ENCODE data around the gene TMEM163. TPM values are rescaled to one million over a fixed set of nuclear protein-coding genes. Genes with fewer than 3 reads are reported as not detected.

Gene TMEM163
- total RNA-seq, 2 donors from 2014 or later: 0.24 TPM; not detected in 1

- no peak for TF ChIP-seq CTCF (conservative IDR thresholded peaks at IDR 0.05)
- Histone ChIP-seq H3K27me3 (ENCODE audit: control insufficient read depth, insufficient read depth, low read length, poor library complexity, severe bottlenecking) (no peaks in the 10 kb centered on the region), H3K9me3 (ENCODE audit: control insufficient read depth, low read length) (no peaks in the 10 kb centered on the region), H3K4me3 (ENCODE audit: low read length) (no peak overlapping the region), H3K36me3 (ENCODE audit: control insufficient read depth, insufficient read depth, low read length) (no peaks in the 10 kb centered on the region), H3K9ac (ENCODE audit: extremely low read depth, low read length, poor library complexity, severe bottlenecking) (no peak overlapping the region), H3K27ac (ENCODE audit: low read depth, low read length) (no peak overlapping the region), H3K4me1 (ENCODE audit: control insufficient read depth, insufficient read depth, low read length) (no peaks in the 10 kb centered on the region)
- Mint-ChIP-seq H3K27ac (no peak overlapping the region), H3K4me1 (no peaks in the 10 kb centered on the region), H3K4me3 (no peak overlapping the region), H3K27me3 (ENCODE audit: insufficient read depth) (no peaks in the 10 kb centered on the region), H3K36me3 (ENCODE audit: low read depth) (no peaks in the 10 kb centered on the region), H3K9me3 (no peaks in the 10 kb centered on the region)
- 75 to 78% methylated on average over 4 to 5 of the region's 5 CpGs for WGBS, 2 experiments (ENCODE audit: insufficient coverage in 1 of 2, insufficient read length in 1 of 2)
- no peak for DNase-seq
These were observed 203.7 kb downstream of the TMEM163 start for GRCh38 chr2:134515137-134515536.

- Mint-ChIP-seq H3K36me3 (ENCODE audit: low read depth) (no peaks in the 10 kb centered on the region), H3K4me3 (no peak overlapping the region), H3K27ac (no peak overlapping the region), H3K9me3 (no peaks in the 10 kb centered on the region), H3K4me1 (no peaks in the 10 kb centered on the region), H3K27me3 (ENCODE audit: insufficient read depth) (no peaks in the 10 kb centered on the region)
- no peaks in the 10 kb centered on the region for H3K27me3 ChIP-seq (ENCODE audit: control insufficient read depth, insufficient read depth, low read length, poor library complexity, severe bottlenecking)
- no peaks in the 10 kb centered on the region for H3K4me1 ChIP-seq (ENCODE audit: control insufficient read depth, insufficient read depth, low read length)
- WGBS, 2 experiments (ENCODE audit: insufficient coverage in 1 of 2, insufficient read length in 1 of 2): 87 to 96% methylated on average over 4 to 5 of the region's 5 CpGs
- no peak overlapping the region for H3K9ac ChIP-seq (ENCODE audit: extremely low read depth, low read length, poor library complexity, severe bottlenecking)
- H3K27ac ChIP-seq (ENCODE audit: low read depth, low read length): no peak overlapping the region
- no peak for TF ChIP-seq CTCF (conservative IDR thresholded peaks at IDR 0.05)
- no peaks in the 10 kb centered on the region for H3K36me3 ChIP-seq (ENCODE audit: control insufficient read depth, insufficient read depth, low read length)
- no peak for DNase-seq
- H3K4me3 ChIP-seq (ENCODE audit: low read length): no peak overlapping the region
- H3K9me3 ChIP-seq (ENCODE audit: control insufficient read depth, low read length): no peaks in the 10 kb centered on the region
These were observed 205.4 kb downstream of the TMEM163 start for GRCh38 chr2:134513465-134513804.

GRCh38 chr2:134512734-134513464, 205.9 kb downstream of the TMEM163 start:
- no peaks in the 10 kb centered on the region for H3K36me3 Mint-ChIP-seq (ENCODE audit: low read depth)
- Histone ChIP-seq H3K9me3 (ENCODE audit: control insufficient read depth, low read length) (no peaks in the 10 kb centered on the region), H3K27me3 (ENCODE audit: control insufficient read depth, insufficient read depth, low read length, poor library complexity, severe bottlenecking) (no peaks in the 10 kb centered on the region), H3K9ac (ENCODE audit: extremely low read depth, low read length, poor library complexity, severe bottlenecking) (no peak overlapping the region), H3K36me3 (ENCODE audit: control insufficient read depth, insufficient read depth, low read length) (no peaks in the 10 kb centered on the region), H3K4me1 (ENCODE audit: control insufficient read depth, insufficient read depth, low read length) (no peaks in the 10 kb centered on the region), H3K27ac (ENCODE audit: low read depth, low read length) (no peak overlapping the region), H3K4me3 (ENCODE audit: low read length) (no peak overlapping the region)
- no peaks in the 10 kb centered on the region for H3K4me1 Mint-ChIP-seq
- no peaks in the 10 kb centered on the region for H3K9me3 Mint-ChIP-seq
- no peaks in the 10 kb centered on the region for H3K27me3 Mint-ChIP-seq (ENCODE audit: insufficient read depth)
- WGBS, 2 experiments (ENCODE audit: insufficient coverage in 1 of 2, insufficient read length in 1 of 2): 88 to 95% methylated on average over 2 to 4 of the region's 4 CpGs
- H3K27ac Mint-ChIP-seq: no peak overlapping the region
- TF ChIP-seq CTCF (conservative IDR thresholded peaks at IDR 0.05): no peak
- DNase-seq: no peak
- no peak overlapping the region for H3K4me3 Mint-ChIP-seq
